ENCODE data around the gene ZIC5.

The ZIC5 gene

GRCh38 chr13:99930925-99931324, 40.6 kb downstream of the ZIC5 start:
- no peak for DNase-seq

GRCh38 chr13:99929866-99930265, 41.7 kb downstream of the ZIC5 start:
- DNase-seq = no peak

- DNase-seq = peak; percentile 73
Measured at GRCh38 chr13:99926014-99926731, 45.4 kb downstream of the ZIC5 start.

GRCh38 chr13:99923877-99924582, 47.5 kb downstream of the ZIC5 start:
- no peak for DNase-seq

- DNase-seq = no peak
Measured at GRCh38 chr13:99922631-99923404, 48.7 kb downstream of the ZIC5 start.

GRCh38 chr13:99919132-99919531, 52.4 kb downstream of the ZIC5 start:
- DNase-seq = no peak

- peak; percentile 82 for DNase-seq
Measured at GRCh38 chr13:99916366-99917103, 55.0 kb downstream of the ZIC5 start.

- DNase-seq = peak; percentile 63
Measured at GRCh38 chr13:99913167-99913566, 58.4 kb downstream of the ZIC5 start.
